GM12892 (cell line): ENCODE results near the gene TBC1D4.

Experiments
- POLR2A ChIP-seq: IDR thresholded peaks from 2 replicates; pipeline ENCODE4 v1.6.1; 2011; ENCODE audit warnings: low read depth, low read length, control low read depth
- POLR2AphosphoS5 ChIP-seq: IDR thresholded peaks from 2 replicates; pipeline ENCODE4 v1.6.1; 2011; ENCODE audit warnings: low read depth, low read length, control low read depth

- TF ChIP-seq POLR2A (no peak), POLR2AphosphoS5 (no peak)
Measured at GRCh38 chr13:75415694-75416093, 66.3 kb downstream of the TBC1D4 start.
